MM.1S (cell line): ENCODE data around the gene FBH1.
"Not testable (repeated sequence)": the region's sequence is repeated elsewhere in the genome, so short reads cannot be mapped to it uniquely, and the experiment has no call there.

Source experiments
- DNase-seq: peaks from one replicate; pipeline ENCODE4 v3.0.0-alpha.2; 2015
- H2AFZ ChIP-seq: fragments of 300-600 bp; sonication (generic); 2 replicates; pipeline ENCODE4 v1.6.0; 2016; ENCODE audit warnings: antibody characterized with exemption, low read length
- H3F3A ChIP-seq: fragments of 300-600 bp; sonication (generic); 2 replicates; pipeline ENCODE4 v1.6.1; 2016; ENCODE audit warnings: mild to moderate bottlenecking, antibody characterized with exemption, low read length, moderate library complexity, mixed read lengths; ENCODE audit not compliant: insufficient read depth
- H3K27ac ChIP-seq: fragments of 300-600 bp; sonication (generic); 2 replicates; pipeline ENCODE4 v1.5.1; 2016; ENCODE audit warnings: mild to moderate bottlenecking, low read length
- H3K27me3 ChIP-seq: fragments of 300-600 bp; sonication (generic); replicated peaks from 2 replicates; pipeline ENCODE4 v1.6.0; 2016; ENCODE audit warnings: low read length; ENCODE audit not compliant: insufficient read depth
- H3K36me3 ChIP-seq: fragments of 300-600 bp; sonication (generic); replicated peaks from 2 replicates; pipeline ENCODE4 v1.6.1; 2016; ENCODE audit warnings: mild to moderate bottlenecking, low read length, mixed read lengths; ENCODE audit not compliant: insufficient read depth
- H3K4me1 ChIP-seq: fragments of 300-600 bp; sonication (generic); 2 replicates; pipeline ENCODE4 v1.6.1; 2016; ENCODE audit warnings: low read length, mixed read lengths
- H3K4me2 ChIP-seq: fragments of 300-600 bp; sonication (generic); 2 replicates; pipeline ENCODE4 v1.6.0; 2016; ENCODE audit warnings: low read depth, low read length
- H3K4me3 ChIP-seq: fragments of 300-600 bp; sonication (generic); 2 replicates; pipeline ENCODE4 v1.5.1; 2016; ENCODE audit warnings: low read length, mixed read lengths
- H3K79me2 ChIP-seq: fragments of 300-600 bp; sonication (generic); 2 replicates; pipeline ENCODE4 v1.6.1; 2016; ENCODE audit warnings: mixed run types, low read length, mixed read lengths
- H3K9ac ChIP-seq: fragments of 300-600 bp; sonication (generic); 2 replicates; pipeline ENCODE4 v1.6.1; 2016; ENCODE audit warnings: low read length, mixed read lengths
- H3K9me2 ChIP-seq: fragments of 300-600 bp; sonication (generic); replicated peaks from 2 replicates; pipeline ENCODE4 v1.6.1; 2016; ENCODE audit warnings: mild to moderate bottlenecking, low read length, mixed read lengths; ENCODE audit not compliant: insufficient read depth
- H3K9me3 ChIP-seq: fragments of 300-600 bp; sonication (generic); replicated peaks from 2 replicates; pipeline ENCODE4 v1.6.1; 2016; ENCODE audit warnings: mild to moderate bottlenecking, low read length, mixed read lengths; ENCODE audit not compliant: insufficient read depth
- H4K20me1 ChIP-seq: fragments of 300-600 bp; sonication (generic); 2 replicates; pipeline ENCODE4 v1.6.1; 2016; ENCODE audit warnings: mild to moderate bottlenecking, low read length, moderate library complexity, mixed read lengths; ENCODE audit not compliant: insufficient read depth
- EZH2 ChIP-seq: fragments of 300-600 bp; sonication (generic); optimal IDR thresholded peaks from 2 replicates; pipeline ENCODE3; 2017; ENCODE audit warnings: low read depth, mild to moderate bottlenecking, antibody characterized with exemption, low read length, mixed read lengths
- EZH2phosphoT487 ChIP-seq: fragments of 300-600 bp; sonication (generic); IDR thresholded peaks from 2 replicates; pipeline ENCODE4 v1.6.1; 2018; ENCODE audit warnings: antibody characterized with exemption, low read length
- TF ChIP-seq, protein P1 (sequence below): fragments of 300-600 bp; sonication (generic); IDR thresholded peaks from 2 replicates; pipeline ENCODE4 v1.5.1; 2016; ENCODE audit warnings: antibody characterized with exemption, low read length, mixed read lengths

FBH1 gene

GRCh38 chr10:5843686-5844344 is 46.2 kb upstream of the FBH1 start:
- TF ChIP-seq EZH2phosphoT487: no peak
- TF ChIP-seq, protein P1, sequence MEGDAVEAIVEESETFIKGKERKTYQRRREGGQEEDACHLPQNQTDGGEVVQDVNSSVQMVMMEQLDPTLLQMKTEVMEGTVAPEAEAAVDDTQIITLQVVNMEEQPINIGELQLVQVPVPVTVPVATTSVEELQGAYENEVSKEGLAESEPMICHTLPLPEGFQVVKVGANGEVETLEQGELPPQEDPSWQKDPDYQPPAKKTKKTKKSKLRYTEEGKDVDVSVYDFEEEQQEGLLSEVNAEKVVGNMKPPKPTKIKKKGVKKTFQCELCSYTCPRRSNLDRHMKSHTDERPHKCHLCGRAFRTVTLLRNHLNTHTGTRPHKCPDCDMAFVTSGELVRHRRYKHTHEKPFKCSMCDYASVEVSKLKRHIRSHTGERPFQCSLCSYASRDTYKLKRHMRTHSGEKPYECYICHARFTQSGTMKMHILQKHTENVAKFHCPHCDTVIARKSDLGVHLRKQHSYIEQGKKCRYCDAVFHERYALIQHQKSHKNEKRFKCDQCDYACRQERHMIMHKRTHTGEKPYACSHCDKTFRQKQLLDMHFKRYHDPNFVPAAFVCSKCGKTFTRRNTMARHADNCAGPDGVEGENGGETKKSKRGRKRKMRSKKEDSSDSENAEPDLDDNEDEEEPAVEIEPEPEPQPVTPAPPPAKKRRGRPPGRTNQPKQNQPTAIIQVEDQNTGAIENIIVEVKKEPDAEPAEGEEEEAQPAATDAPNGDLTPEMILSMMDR: no peak
- TF ChIP-seq EZH2: no peak
- Histone ChIP-seq H4K20me1 (no peaks in the 10 kb centered on the region), H2AFZ (no peak overlapping the region), H3K9me3 (no peaks in the 10 kb centered on the region), H3K27me3 (peaks cover 4% of the 10 kb centered on the region; the same call in 1 of the 2 replicates), H3K4me1 (no peaks in the 10 kb centered on the region), H3F3A (no peaks in the 10 kb centered on the region), H3K79me2 (no peaks in the 10 kb centered on the region), H3K9me2 (no peaks in the 10 kb centered on the region), H3K9ac (no peak overlapping the region), H3K36me3 (no peaks in the 10 kb centered on the region), H3K4me3 (no peak overlapping the region), H3K27ac (no peak overlapping the region), H3K4me2 (no peak overlapping the region)
- DNase-seq: no peak

DNA sequence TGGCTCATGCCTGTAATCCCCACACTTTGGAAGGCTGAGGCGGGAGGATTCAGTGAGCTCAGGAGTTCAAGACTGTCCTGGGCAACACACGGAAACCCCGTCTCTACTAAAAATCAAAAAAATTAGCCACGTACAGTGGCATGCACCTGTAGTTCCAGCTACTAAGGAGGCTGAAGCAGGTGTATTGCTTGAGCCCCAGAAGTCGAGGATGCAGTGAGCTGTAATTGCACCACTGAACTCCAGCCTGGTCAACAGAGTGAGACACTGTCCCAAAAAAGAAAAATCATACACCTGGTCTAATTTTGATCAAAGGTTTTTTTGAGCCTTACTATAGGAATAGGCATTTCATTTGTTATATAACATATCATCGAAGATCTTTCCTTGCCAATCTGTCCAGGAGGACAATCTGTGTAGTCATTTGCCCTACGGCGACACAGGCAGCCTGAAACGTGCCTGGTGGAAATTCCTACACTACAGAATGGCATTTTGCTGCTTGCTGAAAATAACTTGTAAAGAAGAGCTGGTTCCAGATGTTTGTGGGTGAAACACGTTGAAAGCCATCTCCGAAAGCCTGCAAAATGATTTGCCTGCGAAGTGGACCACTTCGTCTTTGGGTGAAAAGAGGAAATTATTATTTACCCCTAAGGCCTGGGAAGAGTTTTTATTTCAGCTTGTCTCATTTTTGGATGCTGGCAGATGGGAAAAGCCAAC is 45.5 kb upstream of the FBH1 start:
- no peaks in the 10 kb centered on the region for H3K9me2 ChIP-seq
- no peaks in the 10 kb centered on the region for H3K4me1 ChIP-seq
- H3K27me3 ChIP-seq: peaks cover 4% of the 10 kb centered on the region; the same call in 1 of the 2 replicates
- TF ChIP-seq EZH2 (no peak), EZH2phosphoT487 (no peak)
- TF ChIP-seq, protein P1: no peak
- H3K4me3 ChIP-seq: no peak overlapping the region
- no peak for DNase-seq
- no peaks in the 10 kb centered on the region for H4K20me1 ChIP-seq
- H3K9me3 ChIP-seq: no peaks in the 10 kb centered on the region
- no peaks in the 10 kb centered on the region for H3K36me3 ChIP-seq
- no peak overlapping the region for H2AFZ ChIP-seq
- no peak overlapping the region for H3K4me2 ChIP-seq
- no peaks in the 10 kb centered on the region for H3K79me2 ChIP-seq
- H3K9ac ChIP-seq: no peak overlapping the region
- no peaks in the 10 kb centered on the region for H3F3A ChIP-seq
- no peak overlapping the region for H3K27ac ChIP-seq

GRCh38 chr10:5846667-5847066 is 43.4 kb upstream of the FBH1 start:
- not testable (repeated sequence) for H3K36me3 ChIP-seq, H3K9ac ChIP-seq, H3K9me2 ChIP-seq, H2AFZ ChIP-seq, H3K9me3 ChIP-seq, H3K4me2 ChIP-seq, H3K4me1 ChIP-seq, H3K4me3 ChIP-seq, DNase-seq, H3F3A ChIP-seq, H3K79me2 ChIP-seq, H4K20me1 ChIP-seq, H3K27ac ChIP-seq, H3K27me3 ChIP-seq

- H3K27ac ChIP-seq: no peak overlapping the region
- no peaks in the 10 kb centered on the region for H3F3A ChIP-seq
- no peak for DNase-seq
- 0 out of 2 replicates have a peak, but pooled peaks cover 3% of the 10 kb centered on the region for H3K4me1 ChIP-seq
- H3K27me3 ChIP-seq: no peaks in the 10 kb centered on the region
- H3K9me3 ChIP-seq: no peaks in the 10 kb centered on the region
- H3K9ac ChIP-seq: no peak overlapping the region
- no peaks in the 10 kb centered on the region for H3K79me2 ChIP-seq
- TF ChIP-seq, protein P1: no peak
- TF ChIP-seq EZH2phosphoT487 (no peak), EZH2 (no peak)
- H2AFZ ChIP-seq: no peak overlapping the region
- no peaks in the 10 kb centered on the region for H3K9me2 ChIP-seq
- no peaks in the 10 kb centered on the region for H3K36me3 ChIP-seq
- no peaks in the 10 kb centered on the region for H4K20me1 ChIP-seq
- no peak overlapping the region for H3K4me3 ChIP-seq
- no peak overlapping the region for H3K4me2 ChIP-seq
Measured at GRCh38 chr10:5854131-5854475, 35.9 kb upstream of the FBH1 start.
